DND-41 (cell line): ENCODE results near the gene TDRD12.

Experiments
- EZH2 ChIP-seq: IDR thresholded peaks from 3 replicates; pipeline ENCODE4 v1.6.1; 2012; ENCODE audit warnings: borderline replicate concordance, low read depth, mild to moderate bottlenecking, moderate library complexity, low read length, inconsistent platforms; ENCODE audit not compliant: severe bottlenecking
- TF ChIP-seq, protein P1 (sequence below): IDR thresholded peaks from 2 replicates; pipeline ENCODE4 v1.5.1; 2012; ENCODE audit warnings: borderline replicate concordance, low read length, moderate library complexity, mild to moderate bottlenecking; ENCODE audit not compliant: poor library complexity, severe bottlenecking; ENCODE audit errors: extremely low read depth

DNA sequence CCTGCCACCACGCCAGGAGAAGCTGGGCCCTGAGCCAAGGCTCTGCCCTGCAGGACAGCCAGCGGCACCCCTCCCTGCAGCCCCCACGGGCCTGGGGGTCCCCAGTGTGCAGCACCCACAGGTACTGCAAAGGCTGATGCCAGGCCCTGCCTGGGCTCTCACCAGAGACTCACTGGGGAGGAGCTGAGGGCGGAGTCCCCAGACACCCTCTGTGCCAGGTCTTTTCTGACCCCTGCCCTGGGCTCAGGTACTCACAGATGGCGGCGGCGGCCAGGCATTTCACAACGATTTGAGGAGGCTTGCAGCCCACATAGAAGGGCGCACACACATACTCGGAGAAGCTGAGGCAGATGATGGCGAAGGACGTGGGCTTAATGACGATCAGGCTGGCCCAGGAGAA lies 144.3 kb downstream of the TDRD12 start:
- TF ChIP-seq, protein P1, sequence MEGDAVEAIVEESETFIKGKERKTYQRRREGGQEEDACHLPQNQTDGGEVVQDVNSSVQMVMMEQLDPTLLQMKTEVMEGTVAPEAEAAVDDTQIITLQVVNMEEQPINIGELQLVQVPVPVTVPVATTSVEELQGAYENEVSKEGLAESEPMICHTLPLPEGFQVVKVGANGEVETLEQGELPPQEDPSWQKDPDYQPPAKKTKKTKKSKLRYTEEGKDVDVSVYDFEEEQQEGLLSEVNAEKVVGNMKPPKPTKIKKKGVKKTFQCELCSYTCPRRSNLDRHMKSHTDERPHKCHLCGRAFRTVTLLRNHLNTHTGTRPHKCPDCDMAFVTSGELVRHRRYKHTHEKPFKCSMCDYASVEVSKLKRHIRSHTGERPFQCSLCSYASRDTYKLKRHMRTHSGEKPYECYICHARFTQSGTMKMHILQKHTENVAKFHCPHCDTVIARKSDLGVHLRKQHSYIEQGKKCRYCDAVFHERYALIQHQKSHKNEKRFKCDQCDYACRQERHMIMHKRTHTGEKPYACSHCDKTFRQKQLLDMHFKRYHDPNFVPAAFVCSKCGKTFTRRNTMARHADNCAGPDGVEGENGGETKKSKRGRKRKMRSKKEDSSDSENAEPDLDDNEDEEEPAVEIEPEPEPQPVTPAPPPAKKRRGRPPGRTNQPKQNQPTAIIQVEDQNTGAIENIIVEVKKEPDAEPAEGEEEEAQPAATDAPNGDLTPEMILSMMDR: no peak
- TF ChIP-seq EZH2: no peak
